OCI-LY7 (cell line): ENCODE measurements around the gene EIF3J. TPM values are rescaled to one million over a fixed set of nuclear protein-coding genes. Genes with fewer than 3 reads are reported as not detected.
A peak's percentile ranks its signal among the peaks of the same experiment; 100 is the strongest.

Experiments used
- Bru-seq: library from RNA; stranded (reverse); fragments of 400-500 nt; gene quantifications from one replicate; lab custom pipeline; 2021; lab: Mats Ljungman, UMichigan
- BruChase-seq, 2 experiments: library from RNA; stranded (reverse); fragments of 400-500 nt; gene quantifications; one replicate each; lab custom pipeline; 2021; lab: Mats Ljungman, UMichigan
- BruUV-seq: library from RNA; stranded (reverse); fragments of 400-500 nt; replicated peaks from 2 replicates; lab custom pipeline; 2021; lab: Mats Ljungman, UMichigan
- CTCF ChIA-PET: fragments of 300-600 bp; sonication (Branson Sonifier 250); formaldehyde crosslinking; loops from one replicate; lab custom pipeline; 2022; ENCODE audit warnings: antibody characterized with exemption; ENCODE audit not compliant: unreplicated experiment; lab: Charles Lee
- POLR2A ChIA-PET: fragments of 300-600 bp; sonication (Branson Sonifier 250); formaldehyde crosslinking; loops from one replicate; lab custom pipeline; 2022; ENCODE audit warnings: antibody characterized with exemption; lab: Charles Lee
- DNase-seq: peaks from one replicate; pipeline ENCODE4 v3.0.0-alpha.2; 2015; ENCODE audit warnings: low spot score
- H2AFZ ChIP-seq: fragments of 200-600 bp; sonication (generic), shearing (Covaris generic); 2 replicates; pipeline ENCODE4 v1.6.1; 2014; ENCODE audit warnings: mild to moderate bottlenecking, antibody characterized with exemption, low read length, moderate library complexity
- H3K27ac ChIP-seq: fragments of 200-600 bp; sonication (generic); 2 replicates; pipeline ENCODE4 v1.5.1; 2014; ENCODE audit warnings: mixed run types, low read depth, mild to moderate bottlenecking, moderate library complexity, low read length, inconsistent platforms; ENCODE audit not compliant: poor library complexity, severe bottlenecking
- H3K36me3 ChIP-seq: fragments of 200-600 bp; sonication (generic); 2 replicates; pipeline ENCODE4 v1.6.1; 2014; ENCODE audit warnings: mild to moderate bottlenecking, antibody characterized with exemption, low read length, moderate library complexity, mixed read lengths; ENCODE audit not compliant: insufficient read depth
- H3K4me1 ChIP-seq: fragments of 200-600 bp; sonication (generic); 2 replicates; pipeline ENCODE4 v1.5.1; 2014; ENCODE audit warnings: mild to moderate bottlenecking, low read length; ENCODE audit not compliant: insufficient read depth, poor library complexity, severe bottlenecking
- H3K4me2 ChIP-seq: fragments of 200-600 bp; sonication (generic); 2 replicates; pipeline ENCODE4 v1.6.1; 2014; ENCODE audit warnings: mild to moderate bottlenecking, low read length
- H3K4me3 ChIP-seq: fragments of 200-600 bp; sonication (generic); 2 replicates; pipeline ENCODE4 v1.5.1; 2014; ENCODE audit warnings: mild to moderate bottlenecking, low read depth, low read length; ENCODE audit not compliant: poor library complexity, severe bottlenecking
- H3K79me2 ChIP-seq: fragments of 200-600 bp; sonication (generic); 2 replicates; pipeline ENCODE4 v1.6.1; 2016; ENCODE audit warnings: low read depth, mild to moderate bottlenecking, low read length, moderate library complexity, mixed read lengths; ENCODE audit not compliant: insufficient read depth
- H3K9me2 ChIP-seq: fragments of 200-600 bp; sonication (generic); 2 replicates; pipeline ENCODE4 v1.6.1; 2016; ENCODE audit warnings: mild to moderate bottlenecking, low read length, mixed read lengths; ENCODE audit not compliant: insufficient read depth
- H3K9me3 ChIP-seq: fragments of 200-600 bp; sonication (generic); 2 replicates; pipeline ENCODE4 v1.6.1; 2014; ENCODE audit warnings: mild to moderate bottlenecking, mixed run types, low read length, mixed read lengths
- H4K20me1 ChIP-seq: fragments of 200-600 bp; sonication (generic); 2 replicates; pipeline ENCODE4 v1.6.1; 2014; ENCODE audit warnings: mild to moderate bottlenecking, antibody characterized with exemption, low read length, moderate library complexity, mixed read lengths; ENCODE audit not compliant: insufficient read depth
- CTCF ChIP-seq: fragments of 200-600 bp; sonication (generic); conservative IDR thresholded peaks from 2 replicates; pipeline ENCODE4 v1.5.1; 2014; ENCODE audit warnings: mild to moderate bottlenecking, antibody characterized with exemption, low read length, moderate library complexity, mixed read lengths
- EZH2phosphoT487 ChIP-seq: fragments of 200-600 bp; sonication (generic); IDR thresholded peaks from 2 replicates; pipeline ENCODE4 v1.6.1; 2018; ENCODE audit warnings: low read depth, borderline replicate concordance, mild to moderate bottlenecking, mixed run types, antibody characterized with exemption, low read length, moderate library complexity, mixed read lengths
- intact Hi-C: fragments of 100-400 bp; cut with micrococcal nuclease; formaldehyde crosslinking; loops from one replicate; pipeline ENCODE4 v1.10.0; 2022; ENCODE audit not compliant: unreplicated experiment
- long read RNA-seq: library from polyadenylated mRNA; stranded (forward); transcript quantifications from one replicate; pipeline ENCODE4 v2.0.0, GENCODE V29; 2022
- total RNA-seq, 2 experiments: library from RNA; depleted of rRNA in 1 of 2; stranded (reverse); fragments of >200 nt in 1 of 2; shearing (Covaris generic) in 1 of 2; gene quantifications; 2 replicates each; pipeline ENCODE4 v1.2.3, GENCODE V29; 2014 to 2022

The EIF3J gene
- total RNA-seq (2014; rRNA removed; shearing (Covaris generic)) (41.3 and 49.4 TPM in 2 replicates), total RNA-seq (2022) (129 and 131 TPM in 2 replicates), Bru-seq, nascent RNA (percentile 92 among the genes with signal in this experiment), BruChase-seq, experiment 1, labeled RNA remaining after a 6-hour chase (percentile 96 among the genes with signal in this experiment), BruChase-seq, experiment 2, labeled RNA remaining after a 2-hour chase (percentile 96 among the genes with signal in this experiment)
- long read RNA-seq, transcript EIF3J-201 (8 exons, 2,569 nt): major isoform, 161 of 201 reads
- long read RNA-seq, partial matches to known transcripts: 20 of 201 reads
- long read RNA-seq, other reads (novel, unspliced or antisense): 17 of 201 reads

- H2AFZ ChIP-seq: peak within 1 kb of the TSS; percentile 60; the same call in 1 of the 2 replicates
- H3K4me1 ChIP-seq: peaks cover 14% of the 10 kb centered on the region
- intact Hi-C loops: loop anchor here (2.0 kb wide), 2 partner anchors 174 to 248 kb away; partner anchors contain the start of genes B2M, GOLM2 and PATL2
- H3K79me2 ChIP-seq: peaks cover 47% of the 10 kb centered on the region
- TF ChIP-seq EZH2phosphoT487: no peak
- no TSS peak for BruUV-seq
- CTCF ChIA-PET: interaction anchor here (1.0 kb wide), 1 partner anchor 9 kb away, joined by 3 read pairs; no protein-coding TSS in a partner anchor
- peaks cover 21% of the 10 kb centered on the region; the same call in 1 of the 2 replicates for H4K20me1 ChIP-seq
- no peaks in the 10 kb centered on the region for H3K9me3 ChIP-seq
- no peaks in the 10 kb centered on the region for H3K9me2 ChIP-seq
- H3K4me2 ChIP-seq: peak within 1 kb of the TSS; percentile 91
- DNase-seq: peak; percentile 95
- POLR2A ChIA-PET: interaction anchor here (0.6 to 1.4 kb wide), 7 partner anchors 9 to 855 kb away, joined by 3 to 4 read pairs (median 4); no protein-coding TSS in a partner anchor
- peaks cover 38% of the 10 kb centered on the region for H3K36me3 ChIP-seq
- H3K4me3 ChIP-seq: peak within 1 kb of the TSS; percentile 83
- peak within 1 kb of the TSS; percentile 70 for H3K27ac ChIP-seq
These were observed at the start of gene EIF3J for GRCh38 chr15:44536962-44537734. Gene EIF3J, plus strand, starts transcription at chr15:44537147. Its CDS starts 48 bp downstream, at chr15:44537195.

- no peaks in the 10 kb centered on the region for H3K79me2 ChIP-seq
- no peaks in the 10 kb centered on the region for H3K9me3 ChIP-seq
- no peak overlapping the region for H3K27ac ChIP-seq
- no peak overlapping the region for H3K4me3 ChIP-seq
- TF ChIP-seq EZH2phosphoT487 (no peak), CTCF (no peak)
- DNase-seq: no peak
- no peak overlapping the region for H3K4me2 ChIP-seq
- intact Hi-C loops: no loop called here
- H3K36me3 ChIP-seq: peaks cover 94% of the 10 kb centered on the region
- BruUV-seq: no TSS peak
- no peaks in the 10 kb centered on the region for H3K4me1 ChIP-seq
- H3K9me2 ChIP-seq: no peaks in the 10 kb centered on the region
- H2AFZ ChIP-seq: no peak overlapping the region
- H4K20me1 ChIP-seq: peaks cover 8% of the 10 kb centered on the region; the same call in 1 of the 2 replicates
- POLR2A ChIA-PET: no interaction called here
- CTCF ChIA-PET: no interaction called here
These were observed 47.5 kb upstream of the EIF3J start for GRCh38 chr15:44489464-44489863.

- Histone ChIP-seq H3K9me3 (no peaks in the 10 kb centered on the region), H3K4me2 (no peak overlapping the region), H3K36me3 (peaks cover 92% of the 10 kb centered on the region), H3K27ac (no peak overlapping the region), H3K79me2 (no peaks in the 10 kb centered on the region), H3K4me3 (no peak overlapping the region), H2AFZ (no peak overlapping the region), H3K4me1 (no peaks in the 10 kb centered on the region), H4K20me1 (peaks cover 8% of the 10 kb centered on the region; the same call in 1 of the 2 replicates), H3K9me2 (no peaks in the 10 kb centered on the region)
- no peak for TF ChIP-seq CTCF
- TF ChIP-seq EZH2phosphoT487: no peak
- DNase-seq: no peak
- intact Hi-C loops: no loop called here
- ChIA-PET CTCF (no interaction called here), POLR2A (interaction anchor here (1.2 kb wide), 1 partner anchor 46 kb away, joined by 4 read pairs; the partner anchor contains the start of gene EIF3J)
- BruUV-seq: no TSS peak
These were observed 46.3 kb upstream of the EIF3J start for GRCh38 chr15:44490622-44491021.
